ENCODE measurements around the gene SLC26A2.
"Not testable (repeated sequence)": the region's sequence is repeated elsewhere in the genome, so short reads cannot be mapped to it uniquely, and the experiment has no call there.

Gene SLC26A2

GRCh38 chr5:149936044-149936699 is 24.4 kb upstream of the SLC26A2 start:
- FAIRE-seq, result no peak

GRCh38 chr5:149936700-149937091 is 23.9 kb upstream of the SLC26A2 start:
- DNase-seq (ENCODE audit: insufficient read length, low spot score) (no peak), FAIRE-seq (no peak)

More at GRCh38 chr5:149936044-149936699, 24.4 kb upstream of the SLC26A2 start:
- no peak for DNase-seq (ENCODE audit: insufficient read length, low spot score)

GRCh38 chr5:149937610-149938009 is 22.9 kb upstream of the SLC26A2 start:
- no peak for FAIRE-seq

GRCh38 chr5:149938279-149938678 is 22.3 kb upstream of the SLC26A2 start:
- FAIRE-seq (no peak), DNase-seq (ENCODE audit: insufficient read length, low spot score) (no peak)

More at GRCh38 chr5:149937610-149938009, 22.9 kb upstream of the SLC26A2 start:
- no peak for DNase-seq (ENCODE audit: insufficient read length, low spot score)

- FAIRE-seq (peak; percentile 49), DNase-seq (ENCODE audit: insufficient read length, low spot score) (peak; percentile 62)
These were observed 21.7 kb upstream of the SLC26A2 start for GRCh38 chr5:149938791-149939358.

GRCh38 chr5:149939546-149939945 is 21.0 kb upstream of the SLC26A2 start:
- no peak for DNase-seq (ENCODE audit: insufficient read length, low spot score)

GRCh38 chr5:149940077-149940574 is 20.4 kb upstream of the SLC26A2 start:
- DNase-seq (ENCODE audit: insufficient read length, low spot score) (no peak), FAIRE-seq (no peak)

More at GRCh38 chr5:149939546-149939945, 21.0 kb upstream of the SLC26A2 start:
- FAIRE-seq, result no peak

GRCh38 chr5:149940941-149941644 is 19.5 kb upstream of the SLC26A2 start:
- FAIRE-seq, result no peak
- DNase-seq (ENCODE audit: insufficient read length, low spot score), result no peak

- FAIRE-seq (no peak), DNase-seq (ENCODE audit: insufficient read length, low spot score) (no peak)
These were observed 18.8 kb upstream of the SLC26A2 start for GRCh38 chr5:149941795-149942194.

- DNase-seq (ENCODE audit: insufficient read length, low spot score), result no peak
- no peak for FAIRE-seq
These were observed 18.4 kb upstream of the SLC26A2 start for GRCh38 chr5:149942199-149942598.

- not testable (repeated sequence) for FAIRE-seq; DNase-seq (ENCODE audit: insufficient read length, low spot score)
These were observed 17.8 kb upstream of the SLC26A2 start for GRCh38 chr5:149942741-149943169.

GRCh38 chr5:149943177-149943949 is 17.2 kb upstream of the SLC26A2 start:
- DNase-seq (ENCODE audit: insufficient read length, low spot score); FAIRE-seq: not testable (repeated sequence)

GRCh38 chr5:149944666-149945065 is 15.9 kb upstream of the SLC26A2 start, which contains the start of gene PDE6A:
Gene PDE6A, minus strand, starts transcription at chr5:149944793. Its CDS starts 120 bp downstream, at chr5:149944673.
- FAIRE-seq, result no peak
- no peak for DNase-seq (ENCODE audit: insufficient read length, low spot score)

- FAIRE-seq (no peak), DNase-seq (ENCODE audit: insufficient read length, low spot score) (no peak)
These were observed 14.4 kb upstream of the SLC26A2 start for GRCh38 chr5:149946118-149946517.

GRCh38 chr5:149948993-149949392 is 11.6 kb upstream of the SLC26A2 start:
- DNase-seq (ENCODE audit: insufficient read length, low spot score) (no peak), FAIRE-seq (no peak)

GRCh38 chr5:149951138-149951749 is 9.3 kb upstream of the SLC26A2 start:
- FAIRE-seq, result no peak

GRCh38 chr5:149953436-149954121 is 7.0 kb upstream of the SLC26A2 start:
- DNase-seq (ENCODE audit: insufficient read length, low spot score) (no peak), FAIRE-seq (no peak)

More at GRCh38 chr5:149951138-149951749, 9.3 kb upstream of the SLC26A2 start:
- DNase-seq (ENCODE audit: insufficient read length, low spot score), result no peak

GRCh38 chr5:149954798-149955197 is 5.8 kb upstream of the SLC26A2 start:
- FAIRE-seq, result no peak
- no peak for DNase-seq (ENCODE audit: insufficient read length, low spot score)

- FAIRE-seq (no peak), DNase-seq (ENCODE audit: insufficient read length, low spot score) (no peak)
These were observed 3.9 kb upstream of the SLC26A2 start for GRCh38 chr5:149956685-149957084.

- FAIRE-seq, result no peak
These were observed 2.7 kb upstream of the SLC26A2 start for GRCh38 chr5:149957855-149958254.

More at GRCh38 chr5:149957855-149958254, 2.7 kb upstream of the SLC26A2 start:
- DNase-seq (ENCODE audit: insufficient read length, low spot score), result peak; percentile 35

Data from HTR-8/SVneo (cell line).